HL-60 (cell line): ENCODE measurements around the gene SLC7A4.
"Not testable (repeated sequence)": the region's sequence is repeated elsewhere in the genome, so short reads cannot be mapped to it uniquely, and the experiment has no call there.

Experiments used
- DNase-seq, 2 experiments: peaks; one replicate each; pipeline ENCODE4 v3.0.0-alpha.2; 2010 to 2020; ENCODE audit warnings: low read depth in 1 of 2, low spot score in 1 of 2
- H3K27ac ChIP-seq: fragments of 250-450 bp; sonication (Bioruptor Pico); replicated peaks from 2 replicates; pipeline ENCODE4 v1.5.1; 2020; ENCODE audit warnings: mild to moderate bottlenecking, moderate library complexity
- H3K27me3 ChIP-seq: fragments of 250-450 bp; sonication (Bioruptor Pico); 2 replicates; pipeline ENCODE4 v1.5.1; 2021; ENCODE audit warnings: mild to moderate bottlenecking, moderate library complexity; ENCODE audit not compliant: insufficient read depth, poor library complexity, severe bottlenecking
- H3K4me3 ChIP-seq: replicated peaks from 2 replicates; pipeline ENCODE4 v1.5.1; 2011; ENCODE audit warnings: mild to moderate bottlenecking, control low read depth, low read length; ENCODE audit not compliant: insufficient read depth
- CTCF ChIP-seq: IDR thresholded peaks from one replicate; pipeline ENCODE4 v1.5.1; 2011; ENCODE audit warnings: low read length, control low read depth, inconsistent platforms; ENCODE audit not compliant: insufficient read depth
- GABPA ChIP-seq: IDR thresholded peaks from 2 replicates; pipeline ENCODE4 v1.6.1; 2012; ENCODE audit warnings: low read depth
- POLR2AphosphoS5 ChIP-seq: IDR thresholded peaks from 2 replicates; pipeline ENCODE4 v1.6.1; 2012; ENCODE audit warnings: low read depth
- REST ChIP-seq: IDR thresholded peaks from 2 replicates; pipeline ENCODE4 v1.6.1; 2012; ENCODE audit warnings: low read depth; ENCODE audit not compliant: insufficient replicate concordance
- SPI1 ChIP-seq: IDR thresholded peaks from 2 replicates; pipeline ENCODE4 v1.6.1; 2012; ENCODE audit warnings: low read depth, mild to moderate bottlenecking, borderline replicate concordance

SLC7A4 gene

GRCh38 chr22:21051831-21052400, 19.6 kb upstream of the SLC7A4 start:
- TF ChIP-seq SPI1: no peak

GRCh38 chr22:21051145-21051830, 18.9 kb upstream of the SLC7A4 start:
- DNase-seq: no peak
- H3K27me3 ChIP-seq: peaks cover 3% of the 10 kb centered on the region
- H3K4me3 ChIP-seq: no peak overlapping the region
- no peak for TF ChIP-seq SPI1
- no peak for TF ChIP-seq GABPA
- TF ChIP-seq REST: no peak
- TF ChIP-seq CTCF: no peak
- TF ChIP-seq POLR2AphosphoS5: no peak
- H3K27ac ChIP-seq: no peak overlapping the region

More at GRCh38 chr22:21051831-21052400, 19.6 kb upstream of the SLC7A4 start:
- H3K27ac ChIP-seq: no peak overlapping the region
- no peak for DNase-seq
- H3K4me3 ChIP-seq: no peak overlapping the region
- H3K27me3 ChIP-seq: peaks cover 7% of the 10 kb centered on the region

GRCh38 chr22:21048965-21049364, 16.6 kb upstream of the SLC7A4 start:
- not testable (repeated sequence) for H3K27ac ChIP-seq, H3K27me3 ChIP-seq, H3K4me3 ChIP-seq, DNase-seq

- not testable (repeated sequence) for H3K4me3 ChIP-seq, H3K27me3 ChIP-seq, DNase-seq, H3K27ac ChIP-seq
These were observed 16.1 kb upstream of the SLC7A4 start for GRCh38 chr22:21048448-21048847.

- no peak for TF ChIP-seq REST
- no peak for TF ChIP-seq CTCF
- no peak for TF ChIP-seq GABPA
- no peak for TF ChIP-seq SPI1
- no peak for TF ChIP-seq POLR2AphosphoS5
- Histone ChIP-seq H3K27ac (no peak overlapping the region), H3K4me3 (no peak overlapping the region), H3K27me3 (peaks cover 9% of the 10 kb centered on the region)
- no peak for DNase-seq
These were observed 15.4 kb upstream of the SLC7A4 start for GRCh38 chr22:21047730-21048129.
